Left ventricle myocardium inferior (tissue), 1 donor: ENCODE data around the gene STK17B. TPM values are rescaled to one million over a fixed set of nuclear protein-coding genes. Genes with fewer than 3 reads are reported as not detected.
A peak's percentile ranks its signal among the peaks of the same experiment; 100 is the strongest.

Experiments used
- DNase-seq: peaks from one replicate; pipeline ENCODE4 v3.0.0-alpha.2; 2020
- H3K27ac ChIP-seq: fragments of 200-600 bp; replicated peaks from 2 replicates; pipeline ENCODE4 v1.8.0; 2021
- H3K27me3 ChIP-seq: fragments of 200-600 bp; 2 replicates; pipeline ENCODE4 v1.8.0; 2021; ENCODE audit warnings: low read depth
- H3K36me3 ChIP-seq: fragments of 200-600 bp; 2 replicates; pipeline ENCODE4 v1.8.0; 2021
- H3K4me1 ChIP-seq: fragments of 200-600 bp; 2 replicates; pipeline ENCODE4 v1.8.0; 2021
- H3K4me3 ChIP-seq: fragments of 200-600 bp; 2 replicates; pipeline ENCODE4 v1.8.0; 2021; ENCODE audit warnings: mild to moderate bottlenecking, moderate library complexity
- H3K9me3 ChIP-seq: fragments of 200-600 bp; replicated peaks from 2 replicates; pipeline ENCODE4 v1.8.0; 2021
- CTCF ChIP-seq: fragments of 200-600 bp; IDR thresholded peaks from 2 replicates; pipeline ENCODE4 v1.8.0; 2021; ENCODE audit warnings: antibody characterized with exemption, mild to moderate bottlenecking, borderline replicate concordance
- intact Hi-C: fragments of 100-400 bp; cut with micrococcal nuclease; formaldehyde crosslinking; loops from one replicate; pipeline ENCODE4 v1.11.0; 2022
- total RNA-seq: library from RNA; stranded (reverse); fragmentation: NEBNext Ultra II Directional; extraction: Animal tissue kit (Norgen Biotek cat#: 25700); gene quantifications from one replicate; pipeline ENCODE4 v1.2.1, GENCODE V29; 2021
- donor health status: DM: no; HTN: yes; CAD: no; lungs with severe emphysema.

The STK17B gene
- total RNA-seq, 1 donor from 2014 or later, result 4.9 TPM

GRCh38 chr2:196205881-196206435 is 34.6 kb upstream of the STK17B start:
- Histone ChIP-seq H3K36me3 (peaks cover 14% of the 10 kb centered on the region), H3K27ac (peak overlapping the region; percentile 21), H3K4me3 (no peak overlapping the region), H3K27me3 (no peaks in the 10 kb centered on the region), H3K4me1 (peaks cover 41% of the 10 kb centered on the region), H3K9me3 (no peaks in the 10 kb centered on the region)
- no peak for DNase-seq
- TF ChIP-seq CTCF, result no peak
- intact Hi-C loops, result no loop called here

- H3K4me1 ChIP-seq, result peaks cover 43% of the 10 kb centered on the region
- no peaks in the 10 kb centered on the region for H3K27me3 ChIP-seq
- TF ChIP-seq CTCF, result no peak
- DNase-seq, result no peak
- no peaks in the 10 kb centered on the region for H3K9me3 ChIP-seq
- peaks cover 22% of the 10 kb centered on the region for H3K36me3 ChIP-seq
- H3K4me3 ChIP-seq, result no peak overlapping the region
- peak overlapping the region; percentile 21 for H3K27ac ChIP-seq
- intact Hi-C loops, result no loop called here
Measured at GRCh38 chr2:196205011-196205766, 33.8 kb upstream of the STK17B start.

DNA sequence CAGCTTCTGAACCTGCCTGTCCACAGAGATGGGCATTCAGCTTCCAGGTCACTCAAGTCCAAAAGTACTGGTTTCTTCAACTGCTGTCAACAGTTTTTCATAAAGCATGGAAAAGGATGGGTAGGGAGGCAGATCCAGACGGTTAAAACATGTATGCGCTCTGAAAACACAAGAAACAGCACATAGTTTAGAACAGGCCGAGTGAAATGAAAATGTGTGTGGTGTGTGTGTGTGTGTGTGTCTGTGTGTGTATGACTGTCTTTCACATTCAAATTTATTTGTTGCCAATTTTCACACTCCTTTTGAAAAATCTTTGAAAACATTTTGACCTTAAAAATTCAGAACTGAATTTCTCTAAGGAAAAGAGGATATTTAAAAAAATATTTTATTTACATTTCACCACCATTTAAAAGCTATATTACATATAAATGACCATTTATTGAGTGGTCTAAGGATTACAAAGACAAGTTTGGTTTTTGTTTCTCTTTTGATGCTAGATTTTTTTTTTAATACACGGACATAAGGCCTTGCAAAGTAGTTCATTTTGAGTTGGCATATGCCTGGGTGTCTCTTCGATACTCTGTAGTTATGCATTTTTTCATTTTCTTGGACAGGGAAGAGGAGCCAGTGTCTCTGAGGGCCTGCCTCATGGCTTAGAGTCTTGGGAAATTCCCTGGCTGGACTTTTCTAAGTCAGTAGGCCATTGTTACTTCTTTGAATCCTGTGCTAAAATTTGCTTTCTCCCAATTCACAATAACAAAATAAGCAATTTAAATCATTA is 30.0 kb upstream of the STK17B start:
- no peak for TF ChIP-seq CTCF
- Histone ChIP-seq H3K27ac (peak overlapping the region; percentile 67), H3K4me1 (peaks cover 22% of the 10 kb centered on the region), H3K4me3 (no peak overlapping the region), H3K27me3 (no peaks in the 10 kb centered on the region), H3K36me3 (peaks cover 18% of the 10 kb centered on the region), H3K9me3 (no peaks in the 10 kb centered on the region)
- no peak for DNase-seq
- intact Hi-C loops, result no loop called here

DNA sequence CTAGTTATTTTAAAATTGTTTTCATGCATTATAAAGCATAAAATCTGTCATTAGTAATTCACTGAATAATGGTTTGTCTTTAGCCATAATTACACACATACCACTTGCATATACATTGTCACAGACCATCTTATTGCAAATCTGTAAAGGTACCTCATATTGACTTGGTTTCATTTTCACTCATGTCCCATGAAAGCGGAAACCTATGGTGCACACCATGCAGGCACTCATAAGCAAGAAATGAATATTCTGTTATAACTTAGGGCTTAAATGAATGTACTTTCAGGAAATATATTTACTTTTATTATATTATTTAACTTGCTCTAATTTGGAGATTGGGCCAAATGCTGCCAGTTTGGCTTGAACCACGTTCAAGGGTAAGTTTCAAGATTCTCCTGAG is 29.2 kb upstream of the STK17B start:
- Histone ChIP-seq H3K9me3 (no peaks in the 10 kb centered on the region), H3K27ac (peak overlapping the region; percentile 67), H3K4me3 (no peak overlapping the region), H3K4me1 (peaks cover 22% of the 10 kb centered on the region), H3K36me3 (peaks cover 18% of the 10 kb centered on the region), H3K27me3 (no peaks in the 10 kb centered on the region)
- TF ChIP-seq CTCF, result no peak
- DNase-seq, result no peak
- intact Hi-C loops, result no loop called here

DNA sequence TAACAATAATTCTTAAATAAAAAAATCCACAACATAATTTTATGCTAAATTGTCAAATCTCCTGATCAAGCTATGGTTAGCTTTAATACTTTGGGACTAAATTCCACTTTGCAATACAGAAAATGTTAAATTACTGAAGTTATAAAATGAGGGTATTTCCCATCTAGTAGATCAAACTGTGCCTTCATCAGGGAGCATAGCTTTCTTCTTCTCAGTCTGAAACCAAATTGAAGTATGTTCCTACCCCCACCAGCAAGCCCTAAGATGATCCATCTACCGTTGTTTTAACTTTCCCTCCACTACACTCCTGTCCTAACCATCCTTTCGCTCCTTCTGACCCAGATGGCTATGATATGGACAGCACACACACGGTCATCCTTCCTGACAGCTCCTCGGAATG is 24.4 kb upstream of the STK17B start:
- no peaks in the 10 kb centered on the region for H3K9me3 ChIP-seq
- intact Hi-C loops, result no loop called here
- no peaks in the 10 kb centered on the region for H3K27me3 ChIP-seq
- H3K4me3 ChIP-seq, result no peak overlapping the region
- H3K36me3 ChIP-seq, result peaks cover 13% of the 10 kb centered on the region
- TF ChIP-seq CTCF, result no peak
- peak overlapping the region; percentile 4 for H3K27ac ChIP-seq
- no peaks in the 10 kb centered on the region for H3K4me1 ChIP-seq
- no peak for DNase-seq
